Right lobe of liver (tissue), 4 donors: ENCODE data around the gene TRAPPC2L.

ENCODE experiments used
- CTCF ChIP-seq, 4 donors: fragments of 200-600 bp in 3 of 4; fragments of 450-650 bp in 1 of 4; IDR thresholded peaks; one replicate each; pipeline versions ENCODE4 v1.5.1 to v1.8.0; 2016 to 2022; ENCODE audit warnings: antibody characterized with exemption in 4 of 4, mild to moderate bottlenecking in 2 of 4
- POLR2A ChIP-seq: fragments of 450-650 bp; IDR thresholded peaks from one replicate; pipeline ENCODE4 v1.6.1; 2017; ENCODE audit warnings: antibody characterized with exemption, mild to moderate bottlenecking
- donor health status: DM: no; HTN: no; CAD: no.
- donor health status: DM: no; HTN: no; CAD: no.
- donor health status: DM: no; HTN: yes; CAD: no.

GRCh38 chr16:88851616-88852015, 5.3 kb upstream of the TRAPPC2L start:
- TF ChIP-seq CTCF (IDR thresholded peaks at IDR 0.05) (no peak), POLR2A (no peak)
